Neural crest cell (in vitro differentiated cells): ENCODE measurements around the gene INO80. TPM values are rescaled to one million over a fixed set of nuclear protein-coding genes. Genes with fewer than 3 reads are reported as not detected.

Source experiments
- DNase-seq: peaks from one replicate; pipeline ENCODE4 v3.0.0; 2021; ENCODE audit warnings: low read depth, mixed read lengths, low spot score
- H3K27ac Mint-ChIP-seq: one replicate; pipeline ENCODE4 v1.8.0; 2021; ENCODE audit warnings: mild to moderate bottlenecking, mixed read lengths; ENCODE audit not compliant: unreplicated experiment
- H3K27me3 Mint-ChIP-seq: 2 replicates; pipeline ENCODE4 v1.8.0; 2021; ENCODE audit warnings: low read depth, mild to moderate bottlenecking, mixed read lengths
- H3K36me3 Mint-ChIP-seq: 2 replicates; pipeline ENCODE4 v1.8.0; 2021; ENCODE audit warnings: low read depth, mild to moderate bottlenecking, mixed read lengths
- H3K4me1 Mint-ChIP-seq: 2 replicates; pipeline ENCODE4 v1.8.0; 2021; ENCODE audit warnings: mixed read lengths
- H3K4me3 Mint-ChIP-seq: one replicate; pipeline ENCODE4 v1.8.0; 2021; ENCODE audit warnings: mild to moderate bottlenecking, mixed read lengths
- H3K9me3 Mint-ChIP-seq: 2 replicates; pipeline ENCODE4 v1.8.0; 2021; ENCODE audit warnings: mixed read lengths
- CTCF ChIP-seq: fragments of 200-600 bp; sonication (generic); conservative IDR thresholded peaks from 2 replicates; pipeline ENCODE4 v1.5.0; 2021; ENCODE audit warnings: antibody characterized with exemption, mild to moderate bottlenecking
- total RNA-seq: library from RNA; stranded (reverse); gene quantifications from 2 replicates; pipeline ENCODE4 v1.2.1, GENCODE V29; 2021

The INO80 gene
- total RNA-seq, 1 donor from 2014 or later = 18.5 TPM

- Mint-ChIP-seq H3K9me3 (no peaks in the 10 kb centered on the region), H3K36me3 (no peaks in the 10 kb centered on the region), H3K27ac (no peak overlapping the region), H3K27me3 (peaks cover 39% of the 10 kb centered on the region), H3K4me1 (no peaks in the 10 kb centered on the region), H3K4me3 (no peak overlapping the region)
- no peak for TF ChIP-seq CTCF
- DNase-seq = no peak
Observed at GRCh38 chr15:41122849-41123248, 6.8 kb upstream of the INO80 start.

- Mint-ChIP-seq H3K4me3 (no peak overlapping the region), H3K4me1 (no peaks in the 10 kb centered on the region), H3K27me3 (peaks cover 39% of the 10 kb centered on the region), H3K36me3 (no peaks in the 10 kb centered on the region), H3K27ac (no peak overlapping the region), H3K9me3 (no peaks in the 10 kb centered on the region)
- no peak for DNase-seq
- no peak for TF ChIP-seq CTCF
Observed at GRCh38 chr15:41121951-41122350, 5.9 kb upstream of the INO80 start.

- Mint-ChIP-seq H3K36me3 (no peaks in the 10 kb centered on the region), H3K9me3 (peaks cover 2% of the 10 kb centered on the region), H3K27ac (peak overlapping the region; percentile 91), H3K4me3 (peak overlapping the region; percentile 91), H3K27me3 (peaks cover 14% of the 10 kb centered on the region), H3K4me1 (peaks cover 14% of the 10 kb centered on the region)
- TF ChIP-seq CTCF = no peak
- no peak for DNase-seq
Observed at GRCh38 chr15:41116962-41117252, 827 bp upstream of the INO80 start.

GRCh38 chr15:41115652-41116115 lies 396 bp downstream of the INO80 start:
- Mint-ChIP-seq H3K36me3 (no peaks in the 10 kb centered on the region), H3K27me3 (peaks cover 14% of the 10 kb centered on the region), H3K27ac (peak overlapping the region; percentile 47), H3K9me3 (peaks cover 2% of the 10 kb centered on the region), H3K4me3 (peak overlapping the region; percentile 99), H3K4me1 (peaks cover 14% of the 10 kb centered on the region)
- no peak for DNase-seq
- TF ChIP-seq CTCF = no peak

GRCh38 chr15:41115161-41115651 lies 874 bp downstream of the INO80 start:
- peak overlapping the region; percentile 47 for H3K27ac Mint-ChIP-seq
- peak overlapping the region; percentile 99 for H3K4me3 Mint-ChIP-seq
- no peak for DNase-seq

More at GRCh38 chr15:41115161-41115651, 874 bp downstream of the INO80 start:
- peak; percentile 29 for TF ChIP-seq CTCF
- peaks cover 2% of the 10 kb centered on the region for H3K9me3 Mint-ChIP-seq
- peaks cover 13% of the 10 kb centered on the region for H3K27me3 Mint-ChIP-seq
- H3K36me3 Mint-ChIP-seq = no peaks in the 10 kb centered on the region
- peaks cover 14% of the 10 kb centered on the region for H3K4me1 Mint-ChIP-seq
